ES-I3 (cell line): ENCODE measurements around the gene SLC5A5.

Source experiments
- H3K36me3 ChIP-seq: 2 replicates; pipeline ENCODE4 v1.6.1; 2013; ENCODE audit warnings: mild to moderate bottlenecking, low read length, control low read depth, moderate library complexity; ENCODE audit not compliant: insufficient read depth
- H3K4me1 ChIP-seq: 2 replicates; pipeline ENCODE4 v1.6.1; 2013; ENCODE audit warnings: mild to moderate bottlenecking, control low read depth, low read length; ENCODE audit not compliant: insufficient read depth
- H3K9ac ChIP-seq: 2 replicates; pipeline ENCODE4 v1.6.1; 2013; ENCODE audit warnings: low read depth, mild to moderate bottlenecking, low read length, moderate library complexity
- H3K9me3 ChIP-seq: 2 replicates; pipeline ENCODE4 v1.6.1; 2013; ENCODE audit warnings: mild to moderate bottlenecking, low read length, moderate library complexity; ENCODE audit not compliant: control insufficient read depth, insufficient read depth

The SLC5A5 gene

DNA sequence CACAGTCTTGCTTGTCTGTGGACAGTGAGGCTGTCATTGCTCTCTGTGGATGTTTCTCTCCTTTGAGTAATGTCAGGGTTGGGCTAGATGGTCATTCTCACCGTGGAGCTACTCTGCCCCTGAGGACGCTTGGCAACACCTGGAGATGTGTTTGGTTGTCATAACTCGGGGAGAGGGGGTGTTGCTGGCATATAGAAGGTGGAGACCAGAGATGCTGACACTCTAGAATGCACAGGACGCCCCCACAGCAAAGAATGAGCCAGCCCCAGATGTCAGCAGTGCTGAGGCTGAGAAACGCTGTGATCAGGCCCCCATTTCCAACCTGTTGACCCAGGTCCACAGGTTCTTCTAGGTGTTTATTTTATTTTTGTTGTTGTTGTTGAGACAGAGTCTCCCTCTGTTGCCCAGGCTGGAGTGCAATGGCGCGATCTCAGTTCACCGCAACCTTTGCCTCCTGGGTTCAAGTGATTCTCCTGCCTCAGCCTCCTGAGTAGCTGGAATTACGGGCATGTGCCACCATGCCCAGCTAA lies 65.7 kb downstream of the SLC5A5 start:
- Histone ChIP-seq H3K4me1 (no peaks in the 10 kb centered on the region; the same call in 1 of the 2 replicates), H3K9ac (no peak overlapping the region), H3K36me3 (no peaks in the 10 kb centered on the region), H3K9me3 (no peaks in the 10 kb centered on the region)

DNA sequence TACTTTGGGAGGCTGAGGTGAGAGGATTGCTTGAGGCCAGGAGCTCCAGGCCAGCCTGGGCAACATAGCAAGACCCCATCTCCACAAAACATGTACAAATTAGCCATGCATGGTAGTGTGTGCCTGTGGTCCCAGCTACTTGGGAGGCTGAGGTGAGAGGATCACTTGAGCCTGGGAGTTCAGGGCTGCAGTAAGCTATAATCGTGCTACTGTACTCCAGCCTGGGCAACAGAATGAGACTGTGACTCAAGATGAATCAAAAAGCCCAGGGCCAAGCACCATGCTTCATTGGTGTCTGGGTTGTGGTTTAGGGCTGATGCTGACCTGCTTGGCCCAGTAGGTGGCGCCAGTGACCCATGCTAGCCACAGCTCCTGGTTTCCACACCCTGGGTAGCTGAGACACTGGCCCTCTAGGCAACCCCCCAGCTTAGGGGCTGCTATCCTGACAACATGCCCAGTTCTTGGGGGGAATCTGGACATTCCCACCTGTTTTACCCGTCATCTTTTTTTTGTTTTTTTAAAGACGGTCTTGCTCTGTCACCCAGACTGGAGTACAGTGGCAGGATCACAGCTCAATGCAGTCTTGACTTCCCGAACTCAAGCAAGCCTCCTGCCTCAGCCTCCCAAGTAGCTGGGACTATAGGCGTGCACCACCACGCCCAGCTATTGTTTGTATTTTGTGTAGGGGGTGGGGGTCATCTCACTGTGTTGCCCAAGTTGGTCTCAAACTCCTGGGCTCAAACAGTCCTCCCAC lies 66.5 kb downstream of the SLC5A5 start:
- no peaks in the 10 kb centered on the region for H3K9me3 ChIP-seq
- no peaks in the 10 kb centered on the region; the same call in 1 of the 2 replicates for H3K4me1 ChIP-seq
- H3K9ac ChIP-seq: no peak overlapping the region
- H3K36me3 ChIP-seq: no peaks in the 10 kb centered on the region

DNA sequence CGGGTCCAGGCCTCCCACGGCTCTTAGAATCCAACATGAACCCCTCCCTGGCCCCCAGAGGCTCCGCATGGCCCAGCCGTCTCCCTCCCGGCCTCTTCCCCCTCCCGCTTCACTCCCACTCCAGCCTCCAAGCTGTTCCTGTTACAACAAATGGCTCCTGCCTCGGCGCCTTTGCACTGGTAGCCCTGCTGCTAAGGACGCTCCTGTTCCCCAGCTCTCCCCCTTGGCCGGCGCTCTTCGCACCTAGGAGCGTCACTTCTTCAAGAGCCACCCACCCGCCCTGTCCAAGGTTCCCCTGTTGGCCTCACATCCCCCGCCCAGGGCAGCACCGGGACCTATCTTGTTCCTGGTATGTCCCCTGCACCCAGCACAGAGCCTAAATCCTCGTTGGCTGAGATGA lies 70.4 kb downstream of the SLC5A5 start:
- Histone ChIP-seq H3K4me1 (no peaks in the 10 kb centered on the region; the same call in 1 of the 2 replicates), H3K9me3 (no peaks in the 10 kb centered on the region), H3K9ac (peak overlapping the region; percentile 58; the same call in 1 of the 2 replicates), H3K36me3 (no peaks in the 10 kb centered on the region)

DNA sequence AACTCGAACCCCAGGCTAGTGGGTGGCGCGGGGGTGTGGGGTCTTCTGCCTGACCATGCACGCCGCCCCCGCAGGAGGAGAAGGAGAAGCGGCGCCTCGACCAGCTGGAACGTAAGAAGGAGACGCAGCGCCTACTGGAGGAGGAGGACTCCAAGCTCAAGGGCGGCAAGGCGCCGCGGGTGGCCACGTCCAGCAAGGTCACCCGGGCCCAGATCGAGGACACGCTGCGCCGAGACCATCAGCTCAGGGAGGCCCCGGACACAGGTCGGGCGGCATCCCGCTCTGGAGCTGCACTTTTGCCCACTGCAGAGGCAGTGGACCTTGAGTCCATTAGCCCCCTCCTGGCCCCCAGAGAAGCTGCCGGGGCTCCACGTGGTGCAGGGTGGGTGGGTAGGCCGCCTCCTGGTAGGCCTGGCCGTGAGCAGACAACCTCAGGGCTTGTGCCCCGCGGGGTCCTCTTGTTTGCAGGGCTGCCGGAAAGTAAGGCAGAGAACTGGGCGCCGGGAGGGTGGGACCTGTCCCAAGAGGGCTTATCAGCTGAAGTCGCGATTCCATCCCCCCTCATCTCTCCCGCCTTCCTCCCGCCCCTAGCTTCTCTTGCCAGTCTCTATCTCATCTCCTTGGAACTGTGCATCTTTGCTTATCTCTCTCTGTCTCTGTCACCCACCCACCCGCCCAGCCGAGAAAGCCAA lies 71.0 kb downstream of the SLC5A5 start:
- Histone ChIP-seq H3K36me3 (no peaks in the 10 kb centered on the region), H3K9ac (peak overlapping the region; percentile 58; the same call in 1 of the 2 replicates), H3K4me1 (no peaks in the 10 kb centered on the region; the same call in 1 of the 2 replicates), H3K9me3 (no peaks in the 10 kb centered on the region)

DNA sequence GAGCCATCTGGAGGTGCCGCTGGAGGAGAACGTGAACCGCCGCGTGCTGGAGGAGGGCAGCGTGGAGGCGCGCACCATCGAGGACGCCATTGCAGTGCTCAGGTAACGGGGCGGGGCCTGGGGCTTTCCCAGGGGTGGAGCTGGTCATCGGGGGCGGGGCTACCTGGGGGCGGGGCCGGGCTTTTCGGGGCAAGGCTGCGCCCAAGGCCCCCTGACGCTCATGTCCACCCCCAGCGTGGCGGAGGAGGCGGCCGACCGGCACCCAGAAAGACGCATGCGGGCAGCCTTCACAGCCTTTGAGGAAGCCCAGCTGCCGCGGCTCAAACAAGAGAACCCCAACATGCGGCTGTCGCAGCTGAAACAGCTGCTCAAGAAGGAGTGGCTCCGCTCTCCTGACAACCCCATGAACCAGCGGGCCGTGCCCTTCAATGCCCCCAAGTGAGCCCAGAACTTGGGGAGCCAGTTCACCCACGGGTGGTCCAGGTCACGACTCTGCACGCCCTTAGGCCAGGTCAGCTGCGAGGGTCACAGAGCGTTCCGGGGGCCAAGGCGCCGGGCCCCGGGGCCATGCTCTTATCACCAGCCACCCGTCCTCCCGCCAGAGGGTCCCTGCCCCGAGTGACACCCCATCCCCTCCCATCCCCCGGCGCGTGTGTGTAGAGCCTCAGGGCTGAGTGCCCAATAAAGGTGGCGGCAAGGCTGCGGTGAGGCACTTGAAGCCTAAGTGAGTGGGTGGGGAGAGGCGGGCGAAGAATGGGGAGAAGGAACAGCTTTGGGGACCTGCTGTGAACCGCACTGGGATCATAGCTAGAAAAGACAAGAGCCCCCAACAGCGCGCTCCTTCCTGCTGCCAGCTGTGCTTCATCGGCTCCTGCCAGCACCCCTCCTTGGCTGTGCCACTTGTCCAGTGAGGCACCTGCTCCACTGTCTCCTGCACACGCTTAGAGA lies 71.8 kb downstream of the SLC5A5 start:
- H3K4me1 ChIP-seq: no peaks in the 10 kb centered on the region; the same call in 1 of the 2 replicates
- no peak overlapping the region; the same call in 1 of the 2 replicates for H3K9ac ChIP-seq
- H3K36me3 ChIP-seq: no peaks in the 10 kb centered on the region
- no peaks in the 10 kb centered on the region for H3K9me3 ChIP-seq

DNA sequence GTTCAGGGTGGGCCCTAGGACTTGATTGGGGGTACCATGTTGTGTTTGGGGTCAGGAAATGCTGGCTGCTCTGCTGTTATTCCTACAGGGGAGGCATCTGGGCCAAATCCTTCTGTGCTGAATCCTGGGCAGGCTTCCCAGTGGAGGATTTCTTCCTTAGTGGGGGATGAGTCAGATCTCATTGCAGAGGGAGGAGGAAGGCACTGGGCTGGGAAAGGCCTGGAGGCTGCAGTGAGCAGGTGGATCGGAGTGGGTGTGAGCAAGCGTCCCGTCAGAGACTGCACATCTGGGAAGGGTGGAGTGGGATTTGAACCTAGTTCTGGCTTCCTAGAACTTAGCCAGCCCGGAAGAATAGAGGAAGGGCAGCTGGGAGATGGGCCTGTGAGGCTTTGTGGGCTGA lies 72.6 kb downstream of the SLC5A5 start:
- no peaks in the 10 kb centered on the region; the same call in 1 of the 2 replicates for H3K4me1 ChIP-seq
- no peak overlapping the region for H3K9ac ChIP-seq
- H3K9me3 ChIP-seq: no peaks in the 10 kb centered on the region
- no peaks in the 10 kb centered on the region for H3K36me3 ChIP-seq
